Activated T-cell treated with anti-CD3 and anti-CD28 coated beads, Interleukin-2, amount 50 U/mL, for 72 hours (primary cell): ENCODE data around the gene GLUD1. TPM values are rescaled to one million over a fixed set of nuclear protein-coding genes. Genes with fewer than 3 reads are reported as not detected.
"Not testable (repeated sequence)": the region's sequence is repeated elsewhere in the genome, so short reads cannot be mapped to it uniquely, and the experiment has no call there.

Experiments used
- ATAC-seq, 2 donors: fragments of 150-1000 bp; cut with Tn5 transposase; replicated peaks in 1 of 2; 2 replicates each; pipeline ENCODE4 v1.10.0; 2021; ENCODE audit warnings: moderate library complexity in 2 of 2, mild to moderate bottlenecking in 1 of 2
- DNase-seq, 2 donors: peaks; one replicate each; pipeline ENCODE4 v3.0.0; 2021 to 2022; ENCODE audit warnings: mixed read lengths in 1 of 2
- H3K27ac Mint-ChIP-seq: one replicate; pipeline ENCODE4 v1.8.0; 2022; ENCODE audit warnings: mild to moderate bottlenecking, moderate library complexity, mixed read lengths
- H3K27me3 Mint-ChIP-seq: one replicate; pipeline ENCODE4 v1.8.0; 2022; ENCODE audit warnings: low read depth, mixed read lengths
- H3K36me3 Mint-ChIP-seq, 2 donors: one replicate each; pipeline ENCODE4 v1.8.0; 2022; ENCODE audit warnings: mixed read lengths in 2 of 2, mild to moderate bottlenecking in 1 of 2; ENCODE audit not compliant: insufficient read depth in 2 of 2
- H3K4me1 Mint-ChIP-seq: one replicate; pipeline ENCODE4 v1.8.0; 2022; ENCODE audit warnings: low read depth, mixed read lengths
- H3K4me3 Mint-ChIP-seq, 2 donors: one replicate each; pipeline ENCODE4 v1.8.0; 2022; ENCODE audit warnings: mild to moderate bottlenecking in 2 of 2, mixed read lengths in 2 of 2, moderate library complexity in 2 of 2
- H3K9me3 Mint-ChIP-seq, 2 donors: one replicate each; pipeline ENCODE4 v1.8.0; 2022; ENCODE audit warnings: mixed read lengths in 2 of 2
- total RNA-seq, 2 donors: library from RNA; stranded (reverse); gene quantifications; one replicate each; pipeline ENCODE4 v1.2.3, GENCODE V29; 2022

GLUD1 gene
- total RNA-seq, 2 donors from 2014 or later = 123 to 160 TPM

DNA sequence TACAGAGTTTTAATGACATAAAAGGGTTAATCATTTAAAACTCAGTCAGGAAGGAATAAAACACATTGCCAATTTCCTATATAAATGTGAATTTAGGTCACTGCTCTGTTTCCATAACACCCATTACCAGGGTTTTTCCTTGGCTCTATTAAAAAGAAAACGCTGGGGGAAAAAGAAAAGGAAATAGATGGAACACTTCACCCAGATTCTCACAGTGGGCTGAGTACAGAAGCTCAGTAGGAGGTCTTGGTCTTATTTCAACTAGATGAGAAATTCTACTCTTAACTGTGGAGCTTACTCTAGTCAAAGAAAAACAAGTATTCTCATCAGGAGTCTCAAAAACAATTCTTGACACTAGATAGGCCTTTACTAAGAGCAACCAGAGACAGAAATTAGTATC lies 36.5 kb downstream of the GLUD1 start:
- H3K4me1 Mint-ChIP-seq = no peaks in the 10 kb centered on the region
- peaks cover 2 to 19% of the 10 kb centered on the region in 2 donors for H3K36me3 Mint-ChIP-seq
- H3K4me3 Mint-ChIP-seq = no peak overlapping the region
- no peak overlapping the region for H3K27ac Mint-ChIP-seq
- no peak for ATAC-seq
- DNase-seq = no peak
- H3K9me3 Mint-ChIP-seq = no peaks in the 10 kb centered on the region
- no peaks in the 10 kb centered on the region for H3K27me3 Mint-ChIP-seq

DNA sequence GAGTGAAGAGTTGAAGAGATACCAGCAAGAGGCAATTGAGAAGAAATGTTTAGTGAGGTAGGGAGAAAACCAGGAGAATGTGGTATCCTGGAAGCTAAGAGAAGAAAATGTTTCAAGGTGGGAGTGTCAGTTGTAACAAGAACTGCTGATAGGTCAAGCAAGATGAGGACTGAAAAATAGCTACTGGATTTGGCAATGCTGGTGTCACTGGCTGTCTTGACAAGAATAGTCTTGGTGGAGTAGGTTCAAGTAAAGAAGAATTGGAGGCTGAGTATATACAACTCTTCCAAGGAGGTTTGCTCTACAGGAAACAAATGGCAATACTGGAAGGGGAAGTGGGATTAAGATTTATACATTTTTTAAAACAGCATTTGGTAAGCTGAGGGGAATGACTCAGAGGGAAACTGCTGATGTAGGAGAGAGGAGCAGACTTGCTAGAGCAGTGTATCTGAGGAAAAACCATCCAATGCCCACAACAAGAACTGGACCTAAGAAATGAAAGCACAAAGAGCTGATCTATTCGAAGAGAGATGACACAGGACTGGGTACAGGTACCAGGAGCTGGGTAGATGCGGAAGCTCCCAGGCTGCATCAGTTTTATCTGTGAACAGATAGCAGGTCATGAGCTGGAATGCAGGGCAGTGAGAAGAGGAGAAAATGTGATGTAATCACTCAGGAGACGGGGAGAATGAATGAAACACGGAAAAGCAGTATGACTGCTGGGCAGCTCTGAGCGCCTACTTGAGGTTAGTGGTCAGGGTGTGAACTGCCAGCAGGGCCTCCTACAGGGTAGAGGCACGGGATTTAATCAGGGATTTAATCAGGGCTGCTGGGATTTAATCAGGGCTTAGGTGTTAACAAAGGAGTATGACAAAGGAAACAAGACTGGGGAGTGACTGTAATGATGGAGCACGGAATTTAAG lies 40.0 kb downstream of the GLUD1 start:
- H3K36me3 Mint-ChIP-seq = peaks cover 9 to 12% of the 10 kb centered on the region in 2 donors
- no peaks in the 10 kb centered on the region for H3K9me3 Mint-ChIP-seq
- H3K4me3 Mint-ChIP-seq = no peak overlapping the region
- no peaks in the 10 kb centered on the region for H3K27me3 Mint-ChIP-seq
- H3K4me1 Mint-ChIP-seq = no peaks in the 10 kb centered on the region
- DNase-seq (no peak), ATAC-seq (peak; percentile 43 to 86)
- no peak overlapping the region for H3K27ac Mint-ChIP-seq

DNA sequence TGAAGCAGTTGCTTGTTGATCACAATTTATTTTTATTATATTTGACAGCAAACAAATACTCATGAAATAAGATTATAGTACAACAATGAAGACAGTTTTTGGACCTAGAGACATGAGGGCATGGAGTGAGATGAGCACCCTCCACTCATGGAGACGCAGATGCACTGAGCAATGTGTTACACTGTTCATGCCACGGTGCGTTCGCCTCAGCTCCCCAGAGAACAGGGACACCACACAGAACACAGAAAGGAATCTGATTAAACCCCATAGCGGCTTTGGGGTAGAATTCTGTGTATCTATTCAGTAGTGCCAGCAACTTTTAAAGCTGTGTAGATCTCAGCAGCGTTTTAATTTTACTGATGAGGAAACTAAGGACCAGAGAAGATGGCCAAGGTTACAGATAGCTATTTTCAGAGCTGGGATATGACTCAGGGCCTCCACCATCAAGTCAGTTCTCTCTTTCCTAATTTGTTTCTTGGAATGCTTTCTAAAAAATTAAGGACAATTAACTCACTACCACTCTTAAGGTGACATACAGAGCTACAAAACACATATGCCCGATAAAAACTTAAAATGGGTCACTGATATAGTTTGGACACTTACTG lies 41.0 kb downstream of the GLUD1 start:
- Mint-ChIP-seq H3K27ac (no peak overlapping the region), H3K4me3 (no peak overlapping the region), H3K9me3 (no peaks in the 10 kb centered on the region), H3K4me1 (no peaks in the 10 kb centered on the region), H3K36me3 (peaks cover 9 to 14% of the 10 kb centered on the region in 2 donors), H3K27me3 (no peaks in the 10 kb centered on the region)
- DNase-seq (no peak), ATAC-seq (no peak)

DNA sequence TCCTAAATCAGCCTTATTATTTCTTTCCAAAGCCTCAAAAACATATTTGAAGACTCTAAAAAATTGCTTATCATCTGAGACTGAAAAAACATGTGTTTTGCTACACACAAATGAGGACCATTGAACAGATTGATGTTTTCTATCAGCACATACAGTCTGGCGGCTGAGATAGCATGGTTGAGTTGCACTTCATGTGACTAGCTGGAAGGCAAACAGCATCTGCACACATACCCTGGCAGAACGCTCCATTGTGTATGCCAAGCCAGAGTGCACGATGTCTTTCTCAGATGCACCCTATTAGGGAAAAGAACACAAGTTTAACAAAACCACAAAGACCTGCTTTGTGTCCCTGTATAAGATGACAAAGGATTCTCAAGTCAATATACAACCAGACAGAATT lies 41.5 kb downstream of the GLUD1 start:
- H3K36me3 Mint-ChIP-seq = peaks cover 7 to 15% of the 10 kb centered on the region in 2 donors

DNA sequence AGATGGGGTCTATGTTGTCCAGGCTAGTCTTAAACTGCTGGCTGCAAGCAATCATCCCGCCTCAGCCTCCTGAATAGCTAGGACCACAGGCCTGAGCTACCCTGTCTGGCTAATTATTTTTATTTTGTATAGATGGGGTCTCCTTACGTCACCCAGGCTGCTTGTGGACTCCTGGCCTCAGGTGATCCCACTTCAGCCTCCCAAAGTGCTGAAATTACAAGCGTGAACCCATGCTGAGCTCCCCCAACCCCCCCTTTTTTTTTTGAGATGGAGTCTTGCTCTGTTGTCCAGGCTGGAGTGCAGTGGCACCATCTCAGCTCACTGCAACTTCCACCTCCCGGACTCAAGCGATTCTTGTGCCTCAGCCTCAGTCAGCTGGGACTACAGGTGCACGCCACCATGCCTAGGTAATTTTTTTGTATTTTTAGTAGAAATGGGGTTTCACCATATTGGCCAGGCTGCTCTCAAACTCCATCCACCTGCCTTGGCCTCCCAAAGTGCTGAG lies 49.2 kb downstream of the GLUD1 start:
- H3K27ac Mint-ChIP-seq = no peak overlapping the region
- peaks cover 2 to 18% of the 10 kb centered on the region in 2 donors for H3K36me3 Mint-ChIP-seq
- DNase-seq (no peak), ATAC-seq (no peak)
- no peaks in the 10 kb centered on the region for H3K27me3 Mint-ChIP-seq
- H3K4me1 Mint-ChIP-seq = no peaks in the 10 kb centered on the region
- H3K9me3 Mint-ChIP-seq = no peaks in the 10 kb centered on the region
- no peak overlapping the region for H3K4me3 Mint-ChIP-seq

More for the DNA sequence above, 41.5 kb downstream of the GLUD1 start:
- Mint-ChIP-seq H3K4me1 (no peaks in the 10 kb centered on the region), H3K27me3 (no peaks in the 10 kb centered on the region), H3K9me3 (no peaks in the 10 kb centered on the region), H3K27ac (no peak overlapping the region), H3K4me3 (no peak overlapping the region)
- no peak for ATAC-seq
- no peak for DNase-seq

DNA sequence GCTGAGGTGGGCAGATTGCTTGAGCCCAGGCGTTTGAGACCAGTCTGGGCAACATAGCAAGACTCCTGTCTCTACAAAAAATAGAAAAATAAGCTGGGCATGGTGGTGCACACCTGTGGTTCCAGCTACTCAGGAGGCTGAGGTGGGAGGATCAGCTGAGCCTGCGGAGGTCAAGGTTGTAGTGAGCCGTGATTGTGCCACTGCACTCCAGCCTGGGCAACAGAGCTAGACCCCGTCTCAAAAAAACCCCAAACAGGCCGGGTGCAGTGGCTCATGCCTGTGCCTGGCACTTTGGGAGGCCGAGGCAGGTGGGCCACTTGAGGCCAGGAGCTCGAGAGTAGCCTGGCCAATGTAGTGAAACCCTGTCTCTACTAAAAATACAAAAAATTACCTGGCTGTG lies 51.1 kb downstream of the GLUD1 start:
- not testable (repeated sequence) for ATAC-seq, H3K4me1 Mint-ChIP-seq, H3K27ac Mint-ChIP-seq, DNase-seq, H3K4me3 Mint-ChIP-seq, H3K27me3 Mint-ChIP-seq, H3K9me3 Mint-ChIP-seq
- H3K36me3 Mint-ChIP-seq = peaks cover 5 to 13% of the 10 kb centered on the region in 2 donors

DNA sequence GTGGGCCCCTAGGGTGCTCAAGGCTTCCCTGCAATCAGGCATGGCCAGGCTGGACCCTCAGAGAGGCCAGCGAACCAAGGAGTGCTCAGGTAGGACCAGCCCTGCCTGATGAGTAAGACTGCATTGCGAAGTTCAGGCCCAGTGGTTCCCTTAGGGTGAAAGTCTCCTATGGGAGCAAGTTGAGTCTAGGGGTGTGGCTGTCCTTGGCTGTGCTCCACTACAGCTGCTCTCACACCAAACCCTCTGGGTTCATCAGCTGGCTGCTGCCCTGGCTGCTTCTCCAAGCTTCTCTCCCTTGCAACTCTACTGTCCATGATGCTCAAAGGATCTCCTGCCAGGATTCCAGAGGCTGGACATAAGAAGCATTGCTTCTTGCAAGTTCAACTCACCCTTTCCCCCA lies 55.9 kb downstream of the GLUD1 start:
- ATAC-seq = peak; percentile 9 to 27

DNA sequence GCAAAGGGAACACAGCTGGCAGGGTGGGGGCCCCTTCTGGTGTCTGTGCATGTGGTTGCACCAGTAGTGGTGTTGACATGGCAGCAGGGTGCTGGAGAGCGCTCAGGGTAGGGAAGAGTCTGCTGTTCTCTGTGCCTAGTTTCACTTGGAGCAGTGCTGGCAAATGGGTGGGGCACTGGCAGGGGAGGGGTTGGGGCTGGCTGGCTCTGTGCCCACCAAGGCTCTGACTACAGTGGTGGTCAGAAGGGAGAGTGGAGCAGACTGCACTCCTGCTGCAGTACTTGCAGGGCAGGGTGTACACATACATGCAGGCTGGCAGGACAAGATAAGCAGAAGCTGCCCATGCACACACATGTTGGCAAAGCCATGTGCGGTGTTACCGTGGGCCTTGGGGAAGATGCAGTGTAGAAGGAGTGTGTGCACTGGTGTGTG lies 56.3 kb downstream of the GLUD1 start:
- no peaks in the 10 kb centered on the region for H3K9me3 Mint-ChIP-seq
- H3K4me3 Mint-ChIP-seq = no peak overlapping the region
- no peak for DNase-seq
- ATAC-seq = peak; percentile 12 to 32
- no peaks in the 10 kb centered on the region for H3K4me1 Mint-ChIP-seq
- no peaks in the 10 kb centered on the region for H3K27me3 Mint-ChIP-seq
- H3K27ac Mint-ChIP-seq = no peak overlapping the region
- H3K36me3 Mint-ChIP-seq = peaks cover 3 to 4% of the 10 kb centered on the region in 2 donors

More for the DNA sequence above, 55.9 kb downstream of the GLUD1 start:
- H3K4me1 Mint-ChIP-seq = no peaks in the 10 kb centered on the region
- no peak overlapping the region for H3K4me3 Mint-ChIP-seq
- H3K27me3 Mint-ChIP-seq = no peaks in the 10 kb centered on the region
- peaks cover 3 to 4% of the 10 kb centered on the region in 2 donors for H3K36me3 Mint-ChIP-seq
- H3K27ac Mint-ChIP-seq = no peak overlapping the region
- no peaks in the 10 kb centered on the region for H3K9me3 Mint-ChIP-seq
- no peak for DNase-seq

DNA sequence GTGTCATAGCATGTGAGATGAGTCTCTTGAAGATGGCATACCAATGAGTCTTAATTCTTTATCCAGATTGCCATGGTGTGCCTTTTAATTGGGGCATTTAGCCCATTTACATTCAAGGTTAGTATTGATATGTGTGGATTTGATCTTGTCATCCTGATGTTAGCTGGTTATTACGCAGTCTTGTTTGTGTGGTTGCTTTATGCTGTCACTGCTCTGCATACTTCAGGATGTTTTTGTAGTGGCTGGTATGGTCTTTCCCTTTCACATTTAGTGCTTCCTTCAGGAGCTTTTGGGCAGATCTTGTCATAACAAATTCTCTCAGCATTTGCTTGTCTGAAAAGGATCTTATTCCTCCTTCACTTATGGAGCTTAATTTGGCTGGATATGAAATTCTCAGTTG lies 58.0 kb downstream of the GLUD1 start:
- Mint-ChIP-seq H3K9me3 (no peaks in the 10 kb centered on the region), H3K27me3 (peaks cover 1% of the 10 kb centered on the region), H3K4me1 (peaks cover under 1% of the 10 kb centered on the region), H3K36me3 (peaks cover 3% of the 10 kb centered on the region in 2 donors), H3K4me3 (no peak overlapping the region), H3K27ac (no peak overlapping the region)
- DNase-seq = no peak
- peak; percentile 34 to 82 for ATAC-seq

DNA sequence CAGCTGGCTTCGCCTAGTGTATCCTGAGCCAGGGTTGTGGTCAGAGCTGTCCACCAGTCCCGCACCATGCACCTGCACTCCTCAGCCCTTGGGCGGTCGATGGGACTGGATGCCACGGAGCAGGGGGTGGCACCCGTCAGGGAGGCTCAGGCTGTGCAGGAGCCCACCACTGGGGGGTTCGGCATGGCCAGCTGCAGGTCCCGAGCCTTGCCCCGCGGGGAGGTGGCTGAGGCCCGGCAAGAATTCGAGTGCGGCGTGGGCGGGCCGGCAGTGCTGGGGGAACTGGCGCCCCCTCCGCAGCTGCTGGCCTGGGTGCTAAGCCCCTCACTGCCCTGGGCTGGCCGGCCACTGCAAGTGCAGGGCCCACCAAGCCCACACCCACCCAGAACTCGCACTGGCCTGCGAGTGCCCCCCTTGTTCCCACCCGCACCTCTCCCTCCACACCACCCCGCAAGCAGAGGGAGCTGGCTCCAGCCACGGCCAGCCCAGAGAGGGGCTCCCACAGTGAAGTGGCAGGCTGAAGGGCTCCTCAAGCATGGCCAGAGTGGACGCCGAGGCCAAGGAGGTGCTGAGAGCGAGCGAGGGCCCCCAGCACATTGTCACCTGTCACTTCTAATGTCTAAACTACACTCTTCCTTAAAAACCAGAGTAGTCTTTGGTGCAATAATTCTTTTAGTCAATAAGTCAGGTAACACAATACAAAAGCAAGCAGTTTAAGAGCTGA lies 63.6 kb downstream of the GLUD1 start:
- H3K4me3 Mint-ChIP-seq = no peak overlapping the region
- DNase-seq (no peak), ATAC-seq (no peak)
- H3K4me1 Mint-ChIP-seq = peaks cover 3% of the 10 kb centered on the region
- peaks cover 5% of the 10 kb centered on the region for H3K27me3 Mint-ChIP-seq
- H3K36me3 Mint-ChIP-seq = no peaks in the 10 kb centered on the region
- no peak overlapping the region for H3K27ac Mint-ChIP-seq
- H3K9me3 Mint-ChIP-seq = no peaks in the 10 kb centered on the region

DNA sequence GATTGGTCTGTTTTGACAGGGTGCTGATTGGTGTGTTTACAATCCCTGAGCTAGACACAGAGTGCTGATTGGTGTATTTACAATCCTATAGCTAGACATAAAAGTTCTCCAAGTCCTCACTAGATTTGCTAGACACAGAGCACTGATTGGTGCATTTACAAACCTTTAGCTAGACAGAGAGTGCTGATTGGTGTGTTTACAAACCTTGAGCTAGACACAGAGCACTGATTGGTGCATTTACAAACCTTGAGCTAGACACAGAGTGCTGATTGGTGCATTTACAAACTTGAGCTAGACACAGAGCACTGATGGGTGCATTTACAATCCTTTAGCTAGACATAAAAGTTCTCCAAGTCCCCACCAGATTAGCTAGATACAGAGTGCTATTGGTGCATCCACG lies 64.2 kb downstream of the GLUD1 start:
- not testable (repeated sequence) for DNase-seq, H3K4me3 Mint-ChIP-seq, H3K4me1 Mint-ChIP-seq, H3K36me3 Mint-ChIP-seq, H3K9me3 Mint-ChIP-seq, H3K27me3 Mint-ChIP-seq, H3K27ac Mint-ChIP-seq, ATAC-seq

DNA sequence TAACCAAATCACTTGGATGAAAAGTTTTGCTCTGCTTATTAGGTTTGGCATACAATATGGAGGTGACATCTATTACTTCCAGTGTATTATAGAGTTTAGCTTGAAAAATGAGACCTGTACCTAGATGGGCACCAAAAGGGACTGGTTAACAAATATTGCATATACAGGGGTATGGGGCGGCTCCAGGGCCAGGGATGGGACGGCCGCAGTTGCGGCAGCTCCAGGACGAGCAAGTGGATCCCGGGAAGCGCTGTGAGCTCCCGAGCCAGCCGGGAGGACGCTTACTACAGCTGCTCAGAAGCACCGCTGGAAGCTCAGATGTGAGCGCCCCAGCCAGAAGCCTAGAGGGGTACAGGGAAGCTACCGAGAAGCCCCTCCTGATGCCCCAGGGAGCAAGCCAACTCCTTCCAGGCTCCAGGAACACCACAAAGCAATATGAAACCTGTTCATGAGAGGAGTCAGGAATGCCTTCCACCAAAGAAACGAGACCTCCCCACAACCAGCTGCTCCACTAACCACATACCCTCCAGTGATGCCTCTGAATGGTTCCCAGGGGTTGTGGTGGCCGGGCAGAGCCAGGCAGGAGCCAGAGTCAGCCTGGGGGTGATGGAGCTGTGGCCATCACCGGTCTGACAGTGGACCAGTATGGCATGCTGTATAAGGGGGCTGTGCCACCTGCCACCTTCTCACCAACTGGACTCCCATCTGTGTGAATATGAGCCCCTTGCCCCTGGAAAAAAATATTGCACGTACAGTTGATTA lies 67.7 kb downstream of the GLUD1 start:
- peaks cover 12% of the 10 kb centered on the region for H3K4me1 Mint-ChIP-seq
- not testable (repeated sequence) for H3K27ac Mint-ChIP-seq, H3K4me3 Mint-ChIP-seq, DNase-seq, H3K27me3 Mint-ChIP-seq, H3K9me3 Mint-ChIP-seq, H3K36me3 Mint-ChIP-seq, ATAC-seq
